Fibroblast of skin of scalp (primary cell): ENCODE results near the gene GOLGA8B. TPM values are rescaled to one million over a fixed set of nuclear protein-coding genes. Genes with fewer than 3 reads are reported as not detected.
"Not testable (repeated sequence)": the region's sequence is repeated elsewhere in the genome, so short reads cannot be mapped to it uniquely, and the experiment has no call there.

Experiments
- DNase-seq: peaks from one replicate; pipeline ENCODE4 v3.0.0-alpha.2; 2013
- polyA plus RNA-seq, 2 experiments: library from polyadenylated mRNA; unstranded; fragments of 120-200 nt; gene quantifications; one replicate each; pipeline ENCODE4 v1.2.1, GENCODE V29; 2013; ENCODE audit not compliant: insufficient read length in 2 of 2

Gene GOLGA8B
- 17.2 TPM for polyA plus RNA-seq (2013, experiment 1 of 2; ENCODE audit: insufficient read length)
- polyA plus RNA-seq (2013, experiment 2 of 2; ENCODE audit: insufficient read length) = 21.0 TPM

GRCh38 chr15:34583399-34584329 lies at the start of gene GOLGA8B:
GOLGA8B (minus strand) TSS chr15:34583651; CDS start chr15:34535912, 47,739 bp downstream.
- peak; percentile 26 for DNase-seq

- not testable (repeated sequence) for DNase-seq
Observed at GRCh38 chr15:34633165-34633564, 49.7 kb upstream of the GOLGA8B start.

GRCh38 chr15:34628577-34629152 lies 45.2 kb upstream of the GOLGA8B start:
- DNase-seq = peak; percentile 50

- DNase-seq = no peak
Observed at GRCh38 chr15:34625007-34625406, 41.6 kb upstream of the GOLGA8B start.

DNA sequence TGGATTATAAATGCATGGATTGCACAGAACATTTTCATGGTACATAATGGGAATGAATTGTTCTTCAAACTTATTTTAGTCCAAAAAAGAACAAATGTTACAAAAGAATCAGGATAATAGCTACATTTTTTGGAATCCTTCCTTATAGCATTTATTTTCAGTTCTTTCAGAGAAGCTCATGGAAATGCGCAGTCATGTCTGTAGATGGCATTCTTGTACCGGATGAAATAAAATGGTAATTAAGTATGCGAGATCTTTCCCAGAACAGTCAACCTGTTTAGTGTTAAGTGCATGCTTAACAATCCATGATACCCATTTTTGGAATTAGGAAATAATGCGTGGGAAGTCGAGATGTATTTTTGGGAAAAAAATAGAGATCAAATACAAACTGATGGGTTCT lies 38.2 kb upstream of the GOLGA8B start:
- peak; percentile 42 for DNase-seq

DNA sequence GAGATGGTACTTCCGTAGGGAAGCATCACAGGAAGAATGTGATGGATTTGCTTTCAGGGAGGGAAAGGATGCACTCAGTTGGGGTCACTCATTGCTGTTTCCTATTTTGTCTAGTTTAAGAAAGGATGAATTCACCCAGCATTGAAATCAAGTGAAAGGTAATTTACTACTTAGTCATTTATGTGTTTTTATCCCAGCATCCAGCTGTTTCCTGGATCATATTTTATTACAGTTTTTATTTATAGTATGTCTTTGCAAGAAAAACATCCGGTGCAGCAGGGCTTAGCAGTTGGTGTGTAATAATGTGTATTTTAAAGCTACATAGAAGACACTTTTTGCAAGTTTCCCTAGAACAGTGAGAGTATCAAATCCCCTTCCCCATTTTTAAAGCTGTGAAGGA lies 37.4 kb upstream of the GOLGA8B start:
- no peak for DNase-seq

DNA sequence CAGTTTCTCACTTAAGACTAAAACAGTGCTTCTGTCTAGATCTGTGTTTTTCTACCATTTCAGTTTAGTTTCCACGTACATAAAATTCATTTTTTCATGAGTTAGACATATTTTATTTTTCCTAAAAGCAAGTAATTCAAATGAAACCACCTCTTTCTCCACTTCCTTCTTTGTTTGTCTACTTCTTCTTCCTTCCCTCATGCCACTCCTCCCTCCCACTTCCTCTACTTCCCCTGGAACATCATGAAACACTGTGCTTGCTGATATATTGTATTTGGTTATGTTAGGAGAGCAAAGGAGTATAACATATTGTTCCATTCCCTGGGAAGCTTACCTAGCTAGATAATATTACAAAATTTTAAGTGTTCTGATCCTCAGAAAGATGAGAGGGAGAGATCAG lies 36.7 kb upstream of the GOLGA8B start:
- DNase-seq = no peak

DNA sequence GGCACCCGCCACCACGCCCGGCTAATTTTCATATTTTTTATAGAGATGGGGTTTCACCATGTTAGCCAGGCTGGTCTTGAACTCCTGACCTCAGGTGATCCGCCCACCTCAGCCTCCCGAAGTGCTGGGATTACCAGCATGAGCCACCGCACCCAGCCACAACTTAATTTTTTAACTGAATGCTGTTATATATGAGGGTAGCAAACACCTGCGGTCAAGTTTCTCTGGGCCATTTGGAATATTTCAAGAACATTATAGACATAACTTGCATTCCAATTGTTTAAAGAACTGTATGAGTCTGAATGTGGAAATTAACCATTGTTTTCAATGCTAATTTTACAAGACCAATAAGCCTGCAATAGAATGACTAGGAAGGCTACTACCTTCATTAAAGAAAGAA lies 35.7 kb upstream of the GOLGA8B start:
- DNase-seq = no peak

DNA sequence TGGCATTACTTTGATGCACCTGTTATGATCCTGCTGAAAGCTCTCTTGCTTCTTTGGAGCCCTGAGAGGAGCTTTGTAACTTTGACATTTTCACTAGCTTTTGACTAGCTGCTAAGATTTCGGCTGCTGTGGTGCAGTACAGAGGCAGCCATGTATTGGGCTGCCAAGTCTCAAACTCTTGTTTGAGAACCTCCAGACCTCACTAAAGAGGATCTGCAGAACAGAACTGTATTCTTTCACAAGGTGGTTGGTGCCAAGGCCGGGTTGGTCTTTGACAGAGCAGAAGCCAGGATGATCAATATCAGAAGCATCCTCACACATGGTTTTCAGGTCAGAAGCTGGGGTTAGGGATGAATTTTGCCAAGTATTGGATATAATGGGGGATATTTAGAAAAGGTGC lies 34.6 kb upstream of the GOLGA8B start:
- no peak for DNase-seq

DNA sequence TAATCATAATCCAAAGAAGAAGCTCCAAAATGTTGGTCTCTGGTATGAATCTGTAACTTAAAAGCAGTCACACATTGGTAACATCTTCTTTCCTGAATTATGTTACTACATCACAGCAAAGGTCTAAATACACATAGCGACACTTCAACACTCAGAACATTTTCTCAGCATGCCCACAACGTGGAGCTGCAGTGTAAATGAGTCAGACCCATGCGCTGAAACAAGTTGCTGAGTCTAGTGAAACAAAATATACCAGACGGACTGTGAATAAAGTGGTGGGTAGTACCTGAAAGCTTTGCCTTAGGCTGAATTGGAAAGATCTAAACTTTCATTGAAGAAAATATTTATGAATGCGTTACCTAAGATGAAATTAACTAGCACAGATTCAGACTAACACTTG lies 33.2 kb upstream of the GOLGA8B start:
- peak; percentile 49 for DNase-seq

DNA sequence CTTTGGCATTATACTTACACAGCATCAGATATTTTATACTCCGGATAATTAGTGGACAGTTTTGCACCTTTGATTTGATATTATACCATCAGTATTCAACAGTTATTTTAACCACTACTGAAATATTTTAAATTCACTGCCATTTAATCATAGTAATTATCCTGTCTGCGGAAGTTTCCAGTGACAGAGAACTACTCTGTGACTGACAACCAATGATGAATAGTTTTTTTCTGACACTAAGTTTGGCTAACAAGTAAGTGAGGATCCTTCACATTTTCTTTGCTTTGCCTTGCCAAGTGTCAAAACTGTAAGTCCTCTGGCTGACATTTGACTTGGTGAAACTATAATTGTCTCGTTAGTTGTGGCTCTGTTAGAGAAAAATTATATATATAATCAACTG lies 30.5 kb upstream of the GOLGA8B start:
- DNase-seq = no peak

GRCh38 chr15:34613301-34613700 lies 29.9 kb upstream of the GOLGA8B start:
- DNase-seq = no peak

GRCh38 chr15:34610354-34610753 lies 26.9 kb upstream of the GOLGA8B start:
- no peak for DNase-seq

DNA sequence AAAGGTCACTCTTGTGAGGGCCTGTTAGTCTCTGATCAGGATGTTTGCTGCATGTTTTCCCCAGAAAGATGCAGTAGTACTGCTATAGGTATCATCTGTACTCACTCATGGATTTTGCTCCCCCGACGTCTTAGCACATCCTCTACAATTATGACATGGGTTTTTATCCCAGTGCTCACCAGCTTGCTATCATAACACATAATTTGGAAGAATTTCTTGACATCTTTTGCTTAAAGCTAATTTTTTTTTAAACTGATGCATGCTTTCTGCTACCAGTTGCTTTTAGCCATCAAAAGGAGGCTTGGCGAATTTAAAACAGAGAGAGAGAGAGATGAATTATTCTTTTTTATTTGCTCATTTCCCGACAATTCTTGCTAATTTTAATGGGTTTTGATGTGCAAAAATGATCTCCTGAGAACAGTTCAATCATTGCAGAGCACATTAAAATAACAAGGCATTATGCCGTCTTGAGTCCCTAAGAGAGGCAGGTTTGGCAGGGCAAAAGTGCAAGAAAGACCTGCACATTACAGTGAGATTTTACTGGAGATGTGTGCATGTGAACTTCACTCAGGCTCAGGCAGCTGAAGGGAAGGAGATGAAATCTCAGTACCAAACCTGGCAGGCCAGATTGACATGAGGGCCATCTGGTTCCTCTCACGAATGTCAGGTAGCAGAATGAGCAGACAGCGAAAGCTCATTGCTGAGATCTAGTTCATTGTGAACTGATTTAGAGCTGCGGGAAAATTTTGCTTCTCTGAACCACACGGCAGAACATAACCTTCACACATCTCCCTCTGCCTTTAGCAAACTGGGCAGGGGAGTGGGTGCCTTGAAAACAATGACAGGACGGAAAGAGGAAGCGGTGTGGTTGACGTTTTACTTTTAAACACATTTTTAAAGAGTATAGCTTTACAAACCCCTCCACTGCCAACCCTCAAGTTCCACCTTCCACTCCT lies 25.9 kb upstream of the GOLGA8B start:
- no peak for DNase-seq

DNA sequence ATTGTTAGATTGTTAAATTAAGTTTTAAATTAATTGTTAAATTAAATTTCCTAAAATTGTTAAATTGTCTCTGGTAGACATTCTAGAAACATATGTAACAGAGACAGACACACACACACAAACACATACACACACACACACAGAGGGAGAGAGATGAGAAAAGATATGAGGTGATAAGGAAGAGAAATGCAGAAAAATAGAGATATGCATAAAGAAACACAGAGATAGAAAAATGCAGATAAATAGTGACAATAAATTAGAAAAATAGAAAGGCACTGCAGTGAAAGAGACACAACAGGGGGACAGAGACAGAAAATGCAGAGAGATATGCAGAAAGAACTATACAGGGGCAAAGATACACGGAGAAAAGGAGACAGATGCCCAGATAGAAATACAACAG lies 25.1 kb upstream of the GOLGA8B start:
- no peak for DNase-seq

- no peak for DNase-seq
Observed at GRCh38 chr15:34607832-34608231, 24.4 kb upstream of the GOLGA8B start.

GRCh38 chr15:34606545-34606944 lies 23.1 kb upstream of the GOLGA8B start:
- DNase-seq = no peak

- no peak for DNase-seq
Observed at GRCh38 chr15:34606131-34606530, 22.7 kb upstream of the GOLGA8B start.

GRCh38 chr15:34603095-34603494 lies 19.6 kb upstream of the GOLGA8B start:
- no peak for DNase-seq

DNA sequence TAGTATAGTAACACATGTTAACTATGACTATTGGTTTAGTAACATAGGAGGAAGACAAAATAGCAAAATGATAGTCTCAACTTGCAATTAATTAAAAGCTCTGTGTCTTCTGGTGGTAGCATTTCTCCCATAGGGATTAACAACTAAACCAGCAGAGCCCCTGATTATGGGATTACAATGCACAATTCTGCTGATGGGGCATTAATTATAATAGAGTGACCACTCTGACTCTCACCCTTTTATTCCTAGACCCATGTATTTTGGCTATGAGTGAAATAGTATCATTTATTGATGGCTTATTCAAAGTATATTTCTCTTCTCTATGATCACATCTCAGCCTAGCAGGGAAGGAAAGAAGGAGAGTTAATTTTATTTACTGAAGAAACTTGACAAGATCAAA lies 17.5 kb upstream of the GOLGA8B start:
- DNase-seq = no peak

GRCh38 chr15:34598799-34599585 lies 15.5 kb upstream of the GOLGA8B start:
- DNase-seq = no peak

GRCh38 chr15:34597316-34597715 lies 13.9 kb upstream of the GOLGA8B start:
- DNase-seq = no peak
